Naive thymus-derived CD4-positive, alpha-beta T cell (primary cell): ENCODE measurements around the gene DOK4. TPM values are rescaled to one million over a fixed set of nuclear protein-coding genes. Genes with fewer than 3 reads are reported as not detected.

Source experiments
- ATAC-seq: fragments of 150-1000 bp; cut with Tn5 transposase; 2 replicates; pipeline ENCODE4 v1.10.0; 2021; ENCODE audit warnings: mild to moderate bottlenecking, moderate library complexity
- CTCF ChIA-PET: fragments of 350-600 bp; sonication (Branson Sonifier 250); formaldehyde crosslinking; loops from one replicate; lab custom pipeline; 2021; ENCODE audit warnings: antibody characterized with exemption; lab: Charles Lee
- POLR2A ChIA-PET: fragments of 350-600 bp; sonication (Branson Sonifier 250); formaldehyde crosslinking; loops from one replicate; lab custom pipeline; 2021; ENCODE audit warnings: antibody characterized with exemption, inconsistent platforms; lab: Charles Lee
- DNase-seq, 9 donors: peaks; one replicate each; pipeline versions ENCODE4 v3.0.0 to v3.0.0-alpha.2; 2020 to 2022; ENCODE audit warnings: mixed read lengths in 1 of 9
- H3K27ac ChIP-seq: one replicate; pipeline ENCODE4 v1.7.0; 2013; ENCODE audit warnings: mild to moderate bottlenecking, low read depth, low read length, moderate library complexity
- H3K27me3 ChIP-seq, 2 donors: one replicate each; pipeline ENCODE4 v1.7.0; 2013; ENCODE audit warnings: low read length in 2 of 2, mild to moderate bottlenecking in 2 of 2, moderate library complexity in 2 of 2; ENCODE audit not compliant: control insufficient read depth in 2 of 2, insufficient read depth in 2 of 2
- H3K36me3 ChIP-seq, 3 experiments: 1 replicate in 2 of 3; 2 replicates in 1 of 3; pipeline ENCODE4 v1.7.0; 2013; ENCODE audit warnings: low read length in 3 of 3, mild to moderate bottlenecking in 3 of 3, moderate library complexity in 1 of 3; ENCODE audit not compliant: insufficient read depth in 3 of 3, control insufficient read depth in 2 of 3
- H3K4me1 ChIP-seq, 2 donors: one replicate each; pipeline ENCODE4 v1.7.0; 2013; ENCODE audit warnings: low read length in 2 of 2, mild to moderate bottlenecking in 2 of 2, moderate library complexity in 1 of 2; ENCODE audit not compliant: control insufficient read depth in 2 of 2, insufficient read depth in 2 of 2
- H3K4me3 ChIP-seq: 2 replicates; pipeline ENCODE4 v1.7.0; 2013; ENCODE audit warnings: mild to moderate bottlenecking, low read length
- H3K9me3 ChIP-seq, 3 experiments: 1 replicate in 2 of 3; 2 replicates in 1 of 3; pipeline ENCODE4 v1.7.0; 2013; ENCODE audit warnings: low read length in 3 of 3; ENCODE audit not compliant: control insufficient read depth in 2 of 3
- H3K27ac Mint-ChIP-seq, 9 donors: one replicate each; pipeline ENCODE4 v1.8.0; 2020 to 2022; ENCODE audit warnings: mixed read lengths in 9 of 9, mild to moderate bottlenecking in 8 of 9, moderate library complexity in 5 of 9, inconsistent platforms in 2 of 9
- H3K27me3 Mint-ChIP-seq, 5 donors: one replicate each; pipeline ENCODE4 v1.8.0; 2021 to 2022; ENCODE audit warnings: mixed read lengths in 5 of 5, mild to moderate bottlenecking in 1 of 5
- H3K36me3 Mint-ChIP-seq, 5 donors: one replicate each; pipeline ENCODE4 v1.8.0; 2020 to 2022; ENCODE audit warnings: mixed read lengths in 5 of 5, mild to moderate bottlenecking in 3 of 5, inconsistent platforms in 1 of 5
- H3K4me1 Mint-ChIP-seq, 7 donors: one replicate each; pipeline ENCODE4 v1.8.0; 2020 to 2022; ENCODE audit warnings: mixed read lengths in 7 of 7, mild to moderate bottlenecking in 3 of 7, inconsistent platforms in 1 of 7
- H3K4me3 Mint-ChIP-seq, 10 donors: one replicate each; pipeline ENCODE4 v1.8.0; 2020 to 2022; ENCODE audit warnings: mild to moderate bottlenecking in 10 of 10, mixed read lengths in 10 of 10, moderate library complexity in 6 of 10, inconsistent platforms in 2 of 10
- H3K9me3 Mint-ChIP-seq, 11 donors: one replicate each; pipeline ENCODE4 v1.8.0; 2020 to 2022; ENCODE audit warnings: mixed read lengths in 11 of 11, mild to moderate bottlenecking in 4 of 11, inconsistent platforms in 1 of 11, moderate library complexity in 1 of 11
- intact Hi-C, 2 donors: fragments of 100-400 bp; cut with micrococcal nuclease; formaldehyde crosslinking; loops; one replicate each; pipeline ENCODE4 v1.15.1; 2023
- polyA plus RNA-seq, 2 donors: library from polyadenylated mRNA; unstranded; fragments of 300-500 nt; fragmentation: Illumina TruSeq; gene quantifications; one replicate each; pipeline ENCODE4 v1.2.3, GENCODE V29; 2021
- total RNA-seq, 6 experiments: library from RNA in 5 of 6; stranded (reverse) in 5 of 6; gene quantifications; 1 replicate in 5 of 6; 2 replicates in 1 of 6; pipeline ENCODE4 v1.2.3 and lab custom pipeline; 2021 to 2026

The DOK4 gene
- total and polyA plus RNA-seq, 7 experiments from 2014 or later, result 1.6 to 4.6 (median 2.9) TPM

GRCh38 chr16:57478396-57479204, 7.7 kb downstream of the DOK4 start:
- peak overlapping the region in 2 of 9 donors; percentile 7 to 46 for H3K27ac Mint-ChIP-seq
- no peaks in the 10 kb centered on the region for H3K36me3 ChIP-seq
- no peak overlapping the region for H3K4me3 ChIP-seq

GRCh38 chr16:57477531-57478202, 8.6 kb downstream of the DOK4 start:
- peak overlapping the region in 1 of 9 donors; percentile 47 for H3K27ac Mint-ChIP-seq
- peaks cover 7 to 8% of the 10 kb centered on the region in 2 donors for H3K4me1 ChIP-seq
- H3K36me3 ChIP-seq, result peaks cover 0 to 9% (median 0%) of the 10 kb centered on the region in 3 experiments
- H3K36me3 Mint-ChIP-seq, result no peaks in the 10 kb centered on the region
- peaks cover 0 to 2% (median 0%) of the 10 kb centered on the region in 5 donors for H3K27me3 Mint-ChIP-seq
- no peak overlapping the region for H3K4me3 ChIP-seq
- DNase-seq (no peak), ATAC-seq (no peak)
- no peaks in the 10 kb centered on the region for H3K27me3 ChIP-seq
- no peaks in the 10 kb centered on the region for H3K9me3 Mint-ChIP-seq
- H3K9me3 ChIP-seq, result no peaks in the 10 kb centered on the region
- H3K4me3 Mint-ChIP-seq, result no peak overlapping the region
- CTCF ChIA-PET, result no interaction called here
- intact Hi-C loops, result no loop called here
- peaks cover 7 to 22% (median 17%) of the 10 kb centered on the region in 7 donors for H3K4me1 Mint-ChIP-seq
- POLR2A ChIA-PET, result interaction anchor here (1.2 kb wide), 1 partner anchor 14 kb away, joined by 3 read pairs; no protein-coding TSS in a partner anchor
- no peak overlapping the region for H3K27ac ChIP-seq

More at GRCh38 chr16:57478396-57479204, 7.7 kb downstream of the DOK4 start:
- no peak for DNase-seq
- intact Hi-C loops, result no loop called here
- Mint-ChIP-seq H3K4me3 (peak overlapping the region in 1 of 10 donors; percentile 16), H3K27me3 (peaks cover 0 to 2% (median 0%) of the 10 kb centered on the region in 5 donors), H3K36me3 (no peaks in the 10 kb centered on the region), H3K9me3 (no peaks in the 10 kb centered on the region), H3K4me1 (peaks cover 7 to 22% (median 17%) of the 10 kb centered on the region in 7 donors)
- no peak for ATAC-seq
- H3K27ac ChIP-seq, result no peak overlapping the region
- H3K4me1 ChIP-seq, result peaks cover 7 to 8% of the 10 kb centered on the region in 2 donors
- ChIA-PET POLR2A (no interaction called here), CTCF (no interaction called here)
- no peaks in the 10 kb centered on the region for H3K9me3 ChIP-seq
- no peaks in the 10 kb centered on the region for H3K27me3 ChIP-seq

GRCh38 chr16:57476546-57477410, 9.5 kb downstream of the DOK4 start:
- intact Hi-C loops, result loop anchor here (1.0 kb wide), 2 partner anchors 10 to 43 kb away; partner anchors contain the start of gene DOK4 (in 1 of the 2)
- H3K9me3 Mint-ChIP-seq, result no peaks in the 10 kb centered on the region
- Histone ChIP-seq H3K9me3 (no peaks in the 10 kb centered on the region), H3K36me3 (peaks cover 0 to 18% (median 0%) of the 10 kb centered on the region in 3 experiments), H3K4me1 (peaks cover 7 to 8% of the 10 kb centered on the region in 2 donors), H3K27ac (peak overlapping the region; percentile 45), H3K27me3 (no peaks in the 10 kb centered on the region), H3K4me3 (no peak overlapping the region)
- CTCF ChIA-PET, result interaction anchor here (1.0 to 1.5 kb wide), 2 partner anchors 9 to 44 kb away, joined by 3 read pairs; partner anchors contain the start of gene DOK4
- ATAC-seq (no peak), DNase-seq (no peak)
- H3K4me3 Mint-ChIP-seq, result peak overlapping the region in 4 of 10 donors; percentile 30 to 73 (median 58)
- peaks cover 13 to 26% (median 17%) of the 10 kb centered on the region in 7 donors for H3K4me1 Mint-ChIP-seq
- H3K36me3 Mint-ChIP-seq, result peaks cover 0 to 5% (median 0%) of the 10 kb centered on the region in 5 donors
- POLR2A ChIA-PET, result interaction anchor here (0.9 to 1.2 kb wide), 2 partner anchors 13 to 19 kb away, joined by 3 read pairs; no protein-coding TSS in a partner anchor
- peaks cover 0 to 2% (median 0%) of the 10 kb centered on the region in 5 donors for H3K27me3 Mint-ChIP-seq
- H3K27ac Mint-ChIP-seq, result peak overlapping the region in 1 of 9 donors; percentile 47

GRCh38 chr16:57475711-57476339, 10.5 kb downstream of the DOK4 start:
- Histone ChIP-seq H3K9me3 (no peaks in the 10 kb centered on the region), H3K4me3 (no peak overlapping the region), H3K4me1 (peaks cover 7 to 8% of the 10 kb centered on the region in 2 donors), H3K27me3 (no peaks in the 10 kb centered on the region), H3K27ac (peak overlapping the region; percentile 45), H3K36me3 (peaks cover 0 to 26% (median 5%) of the 10 kb centered on the region in 3 experiments)
- DNase-seq (peak; percentile 62 to 88 (median 74)), ATAC-seq (peak; percentile 95)
- CTCF ChIA-PET, result interaction anchor here (1.0 to 1.5 kb wide), 2 partner anchors 13 to 45 kb away, joined by 3 read pairs; partner anchors contain the start of gene POLR2C
- Mint-ChIP-seq H3K27ac (peak overlapping the region in 3 of 9 donors; percentile 60 to 70 (median 64)), H3K27me3 (peaks cover 0 to 2% (median 0%) of the 10 kb centered on the region in 5 donors), H3K36me3 (peaks cover 0 to 8% (median 0%) of the 10 kb centered on the region in 5 donors), H3K4me1 (peaks cover 13 to 26% (median 17%) of the 10 kb centered on the region in 7 donors), H3K4me3 (peak overlapping the region in 8 of 10 donors; percentile 24 to 73 (median 44)), H3K9me3 (no peaks in the 10 kb centered on the region)
- POLR2A ChIA-PET, result interaction anchor here (0.9 kb wide), 2 partner anchors 11 to 18 kb away, joined by 3 read pairs; no protein-coding TSS in a partner anchor
- intact Hi-C loops, result loop anchor here (1.0 kb wide), 2 partner anchors 10 to 43 kb away; partner anchors contain the start of gene DOK4 (in 1 of the 2)

GRCh38 chr16:57474671-57475661, 11.3 kb downstream of the DOK4 start:
- no peak for DNase-seq
- Histone ChIP-seq H3K27me3 (no peaks in the 10 kb centered on the region), H3K4me1 (peaks cover 7 to 8% of the 10 kb centered on the region in 2 donors), H3K4me3 (no peak overlapping the region), H3K27ac (peak overlapping the region; percentile 45), H3K9me3 (no peaks in the 10 kb centered on the region), H3K36me3 (peaks cover 5 to 34% (median 5%) of the 10 kb centered on the region in 3 experiments)
- CTCF ChIA-PET, result interaction anchor here (0.6 to 1.5 kb wide), 5 partner anchors 10 to 45 kb away, joined by 3 to 5 read pairs (median 3); partner anchors contain the start of gene POLR2C
- H3K27me3 Mint-ChIP-seq, result peaks cover 0 to 2% (median 0%) of the 10 kb centered on the region in 5 donors
- H3K9me3 Mint-ChIP-seq, result no peaks in the 10 kb centered on the region
- peaks cover 0 to 13% (median 0%) of the 10 kb centered on the region in 5 donors for H3K36me3 Mint-ChIP-seq
- POLR2A ChIA-PET, result interaction anchor here (0.9 to 1.1 kb wide), 2 partner anchors 10 to 13 kb away, joined by 3 read pairs; partner anchors contain the start of gene POLR2C
- H3K4me3 Mint-ChIP-seq, result peak overlapping the region in 1 of 10 donors; percentile 11
- ATAC-seq, result no peak
- peak overlapping the region in 4 of 9 donors; percentile 34 to 70 (median 43) for H3K27ac Mint-ChIP-seq
- intact Hi-C loops, result no loop called here
- H3K4me1 Mint-ChIP-seq, result peaks cover 13 to 26% (median 16%) of the 10 kb centered on the region in 7 donors
